ENCODE measurements around the gene TCF7L1.
"Not testable (repeated sequence)": the region's sequence is repeated elsewhere in the genome, so short reads cannot be mapped to it uniquely, and the experiment has no call there.

The TCF7L1 gene

GRCh38 chr2:85184990-85185389, 51.8 kb downstream of the TCF7L1 start:
- DNase-seq (ENCODE audit: low spot score) = no peak

GRCh38 chr2:85185431-85185940, 52.3 kb downstream of the TCF7L1 start:
- DNase-seq (ENCODE audit: low spot score) = no peak

- DNase-seq (ENCODE audit: low spot score) = no peak
These were observed 53.9 kb downstream of the TCF7L1 start for GRCh38 chr2:85187069-85187468.

GRCh38 chr2:85188852-85189251, 55.7 kb downstream of the TCF7L1 start:
- no peak for DNase-seq (ENCODE audit: low spot score)

- DNase-seq (ENCODE audit: low spot score) = no peak
These were observed 56.5 kb downstream of the TCF7L1 start for GRCh38 chr2:85189606-85190270.

- no peak for DNase-seq (ENCODE audit: low spot score)
These were observed 58.0 kb downstream of the TCF7L1 start for GRCh38 chr2:85191157-85191556.

- DNase-seq (ENCODE audit: low spot score) = no peak
These were observed 61.7 kb downstream of the TCF7L1 start for GRCh38 chr2:85194780-85195480.

GRCh38 chr2:85195956-85196355, 62.8 kb downstream of the TCF7L1 start:
- no peak for DNase-seq (ENCODE audit: low spot score)

- DNase-seq (ENCODE audit: low spot score) = no peak
These were observed 66.5 kb downstream of the TCF7L1 start for GRCh38 chr2:85199698-85200097.

- no peak for DNase-seq (ENCODE audit: low spot score)
These were observed 76.7 kb downstream of the TCF7L1 start for GRCh38 chr2:85209887-85210286.

GRCh38 chr2:85210511-85210910, 77.3 kb downstream of the TCF7L1 start:
- DNase-seq (ENCODE audit: low spot score) = no peak

- not testable (repeated sequence) for DNase-seq (ENCODE audit: low spot score)
These were observed 78.4 kb downstream of the TCF7L1 start for GRCh38 chr2:85211606-85212005.

- no peak for DNase-seq (ENCODE audit: low spot score)
These were observed 79.6 kb downstream of the TCF7L1 start for GRCh38 chr2:85212841-85213240.

GRCh38 chr2:85213404-85213803, 80.2 kb downstream of the TCF7L1 start:
- no peak for DNase-seq (ENCODE audit: low spot score)

GRCh38 chr2:85213901-85214512, 80.8 kb downstream of the TCF7L1 start:
- DNase-seq (ENCODE audit: low spot score) = no peak

- DNase-seq (ENCODE audit: low spot score) = no peak
These were observed 81.9 kb downstream of the TCF7L1 start for GRCh38 chr2:85215081-85215447.

- DNase-seq (ENCODE audit: low spot score) = peak; percentile 81
These were observed 82.5 kb downstream of the TCF7L1 start for GRCh38 chr2:85215448-85216401.

- no peak for DNase-seq (ENCODE audit: low spot score)
These were observed 83.7 kb downstream of the TCF7L1 start for GRCh38 chr2:85216927-85217326.

GRCh38 chr2:85221067-85221691, 88.0 kb downstream of the TCF7L1 start:
- no peak for DNase-seq (ENCODE audit: low spot score)

- no peak for DNase-seq (ENCODE audit: low spot score)
These were observed 89.6 kb downstream of the TCF7L1 start for GRCh38 chr2:85222792-85223191.

- DNase-seq (ENCODE audit: low spot score) = no peak
These were observed 93.6 kb downstream of the TCF7L1 start for GRCh38 chr2:85226783-85227182.
